ENCODE measurements around the gene GLIPR2.
A peak's percentile ranks its signal among the peaks of the same experiment; 100 is the strongest.

The GLIPR2 gene

GRCh38 chr9:36193023-36193422 is 56.5 kb downstream of the GLIPR2 start:
- no peak for TF ChIP-seq MYC (IDR thresholded peaks at IDR 0.05; ENCODE audit: low read depth, low read length)
- no peak for DNase-seq (ENCODE audit: low read depth)
- peak overlapping the region; percentile 96 for H3K4me3 ChIP-seq (ENCODE audit: low read depth, low read length)

GRCh38 chr9:36194326-36195000 is 57.9 kb downstream of the GLIPR2 start:
- peak overlapping the region; percentile 16 for H3K4me3 ChIP-seq (ENCODE audit: low read depth, low read length)
- TF ChIP-seq POLR2A (IDR thresholded peaks at IDR 0.05; ENCODE audit: extremely low read depth, insufficient read length) (no peak), CTCF (IDR thresholded peaks at IDR 0.05; ENCODE audit: low read depth, low read length) (no peak), MAX (IDR thresholded peaks at IDR 0.05; ENCODE audit: low read depth, low read length) (no peak), MYC (IDR thresholded peaks at IDR 0.05; ENCODE audit: low read depth, low read length) (no peak)
- DNase-seq (ENCODE audit: low read depth), result no peak

GRCh38 chr9:36204906-36205547 is 68.5 kb downstream of the GLIPR2 start:
- no peak overlapping the region for H3K4me3 ChIP-seq (ENCODE audit: low read depth, low read length)
- no peak for DNase-seq (ENCODE audit: low read depth)
- TF ChIP-seq MAX (IDR thresholded peaks at IDR 0.05; ENCODE audit: low read depth, low read length) (no peak), POLR2A (IDR thresholded peaks at IDR 0.05; ENCODE audit: extremely low read depth, insufficient read length) (no peak), CTCF (IDR thresholded peaks at IDR 0.05; ENCODE audit: low read depth, low read length) (peak; percentile 7)

- no peak for DNase-seq (ENCODE audit: low read depth)
- no peak for TF ChIP-seq MAX (IDR thresholded peaks at IDR 0.05; ENCODE audit: low read depth, low read length)
- TF ChIP-seq MYC (IDR thresholded peaks at IDR 0.05; ENCODE audit: low read depth, low read length), result no peak
- no peak for TF ChIP-seq CTCF (IDR thresholded peaks at IDR 0.05; ENCODE audit: low read depth, low read length)
- H3K4me3 ChIP-seq (ENCODE audit: low read depth, low read length), result no peak overlapping the region
Observed at GRCh38 chr9:36207016-36207415, 70.5 kb downstream of the GLIPR2 start.

GRCh38 chr9:36207546-36208012 is 71.0 kb downstream of the GLIPR2 start:
- DNase-seq (ENCODE audit: low read depth), result peak; percentile 50
- no peak overlapping the region for H3K4me3 ChIP-seq (ENCODE audit: low read depth, low read length)
- TF ChIP-seq MAX (IDR thresholded peaks at IDR 0.05; ENCODE audit: low read depth, low read length), result no peak
- no peak for TF ChIP-seq CTCF (IDR thresholded peaks at IDR 0.05; ENCODE audit: low read depth, low read length)
- TF ChIP-seq MYC (IDR thresholded peaks at IDR 0.05; ENCODE audit: low read depth, low read length), result no peak
- TF ChIP-seq POLR2A (IDR thresholded peaks at IDR 0.05; ENCODE audit: extremely low read depth, insufficient read length), result no peak

GRCh38 chr9:36208521-36209253 is 72.2 kb downstream of the GLIPR2 start:
- no peak for DNase-seq (ENCODE audit: low read depth)
- no peak overlapping the region for H3K4me3 ChIP-seq (ENCODE audit: low read depth, low read length)
- TF ChIP-seq MAX (IDR thresholded peaks at IDR 0.05; ENCODE audit: low read depth, low read length), result no peak
- TF ChIP-seq POLR2A (IDR thresholded peaks at IDR 0.05; ENCODE audit: extremely low read depth, insufficient read length), result no peak
- no peak for TF ChIP-seq CTCF (IDR thresholded peaks at IDR 0.05; ENCODE audit: low read depth, low read length)
- no peak for TF ChIP-seq MYC (IDR thresholded peaks at IDR 0.05; ENCODE audit: low read depth, low read length)
